ENCODE measurements around the gene ATP2B1.
"Not testable (repeated sequence)": the region's sequence is repeated elsewhere in the genome, so short reads cannot be mapped to it uniquely, and the experiment has no call there.

- TF ChIP-seq CTCF, POLR2A, EP300 (IDR thresholded peaks at IDR 0.05): not testable (repeated sequence)
Observed at GRCh38 chr12:89697728-89698127, 10.9 kb downstream of the ATP2B1 start.
